HepG2 (cell line): ENCODE data around the gene RTEL1. TPM values are rescaled to one million over a fixed set of nuclear protein-coding genes. Genes with fewer than 3 reads are reported as not detected.

Experiments
- ADNP ChIP-seq: sonication (generic); formaldehyde crosslinking; IDR thresholded peaks from 2 replicates; pipeline ENCODE4 v1.4.0; 2020; ENCODE audit warnings: missing genetic modification reagents
- AGO2 ChIP-seq: fragments of 200-400 bp; formaldehyde crosslinking; optimal IDR thresholded peaks from 2 replicates; pipeline ENCODE3; 2017; ENCODE audit warnings: mild to moderate bottlenecking, low read depth, low read length, moderate library complexity
- HDAC1 ChIP-seq: sonication (generic); formaldehyde crosslinking; IDR thresholded peaks from 2 replicates; pipeline ENCODE4 v1.5.1; 2020; ENCODE audit warnings: mild to moderate bottlenecking, missing genetic modification reagents
- HOXA7 ChIP-seq: sonication (generic); formaldehyde crosslinking; IDR thresholded peaks from 2 replicates; pipeline ENCODE4 v1.8.1; 2022; ENCODE audit warnings: mild to moderate bottlenecking, missing genetic modification reagents, moderate library complexity
- NR1H2 ChIP-seq: sonication (generic); formaldehyde crosslinking; IDR thresholded peaks from 2 replicates; pipeline ENCODE4 v1.8.1; 2022; ENCODE audit warnings: low read depth, missing genetic modification reagents, borderline replicate concordance
- PHF20 ChIP-seq: sonication (generic); formaldehyde crosslinking; IDR thresholded peaks from 2 replicates; pipeline ENCODE4 v1.5.0; 2020; ENCODE audit warnings: mild to moderate bottlenecking, missing genetic modification reagents
- RFX5 ChIP-seq: IDR thresholded peaks from 2 replicates; pipeline ENCODE4 v1.6.1; 2011; ENCODE audit warnings: low read depth, low read length, improper control_type of control experiment
- SMARCC2 ChIP-seq: fragments of 450-650 bp; IDR thresholded peaks from 2 replicates; pipeline ENCODE4 v1.6.1; 2017; ENCODE audit warnings: antibody characterized with exemption, mild to moderate bottlenecking
- SP1 ChIP-seq, 2 experiments: fragments of 450-650 bp in 1 of 2; sonication (generic) in 1 of 2; formaldehyde crosslinking in 1 of 2; IDR thresholded peaks; 2 replicates each; pipeline versions ENCODE4 v1.4.0 to v1.6.1; 2016 to 2020; ENCODE audit warnings: missing genetic modification reagents in 1 of 2
- TAF1 ChIP-seq: sonication (generic); formaldehyde crosslinking; IDR thresholded peaks from 2 replicates; pipeline ENCODE4 v1.4.0; 2020; ENCODE audit warnings: missing genetic modification reagents
- TCF7L2 ChIP-seq: IDR thresholded peaks from 2 replicates; pipeline ENCODE4 v1.6.1; 2011; ENCODE audit warnings: mild to moderate bottlenecking, low read depth, low read length, moderate library complexity
- XRCC5 ChIP-seq: fragments of 200-400 bp; formaldehyde crosslinking; optimal IDR thresholded peaks from 2 replicates; pipeline ENCODE3; 2017; ENCODE audit warnings: mild to moderate bottlenecking, low read length
- ZNF24 ChIP-seq: fragments of 450-650 bp; IDR thresholded peaks from 2 replicates; pipeline ENCODE4 v1.6.1; 2017; ENCODE audit warnings: antibody characterized with exemption, mild to moderate bottlenecking
- polyA plus RNA-seq, 8 experiments: library from polyadenylated mRNA; depleted of rRNA in 3 of 8; stranded (reverse) in 7 of 8; unstranded in 1 of 8; fragments of >200 nt; fragmentation: Illumina TruSeq in 4 of 8; extraction: Trizol in 4 of 8; gene quantifications; 2 replicates each; pipeline versions ENCODE4 v1.2.1 to v1.2.3, GENCODE V29; 2011 to 2016; ENCODE audit warnings: low read depth in 4 of 8, missing spikeins in 1 of 8, mixed read lengths in 1 of 8; ENCODE audit not compliant: insufficient read depth in 1 of 8
- total RNA-seq, 5 experiments: library from RNA; depleted of rRNA; stranded (reverse); fragments of >200 nt; fragmentation: Illumina TruSeq; extraction: Trizol; gene quantifications; 2 replicates each; pipeline ENCODE4 v1.2.3, GENCODE V29; 2016; ENCODE audit warnings: low read depth in 1 of 5
- TF ChIP-seq, protein P1 (sequence below): IDR thresholded peaks from 2 replicates; pipeline ENCODE4 v1.6.1; 2012; ENCODE audit warnings: low read length, improper control_type of control experiment
- TF ChIP-seq, protein P2 (sequence below): sonication (generic); formaldehyde crosslinking; IDR thresholded peaks from 2 replicates; pipeline ENCODE4 v1.4.0; 2020; ENCODE audit warnings: missing genetic modification reagents
- TF ChIP-seq, protein P3 (sequence below): sonication (generic); formaldehyde crosslinking; IDR thresholded peaks from 2 replicates; pipeline ENCODE4 v1.4.0; 2020; ENCODE audit warnings: mild to moderate bottlenecking, missing genetic modification reagents
- TF ChIP-seq, protein P4 (sequence below): sonication (generic); formaldehyde crosslinking; IDR thresholded peaks from 2 replicates; pipeline ENCODE4 v1.4.0; 2020; ENCODE audit warnings: missing genetic modification reagents

RTEL1 gene
- total and polyA plus RNA-seq, 2 of the 13 experiments (the other 11 are each of a cell fraction or from before 2014, with no cell fraction given), result 21.8 to 36.4 TPM

DNA sequence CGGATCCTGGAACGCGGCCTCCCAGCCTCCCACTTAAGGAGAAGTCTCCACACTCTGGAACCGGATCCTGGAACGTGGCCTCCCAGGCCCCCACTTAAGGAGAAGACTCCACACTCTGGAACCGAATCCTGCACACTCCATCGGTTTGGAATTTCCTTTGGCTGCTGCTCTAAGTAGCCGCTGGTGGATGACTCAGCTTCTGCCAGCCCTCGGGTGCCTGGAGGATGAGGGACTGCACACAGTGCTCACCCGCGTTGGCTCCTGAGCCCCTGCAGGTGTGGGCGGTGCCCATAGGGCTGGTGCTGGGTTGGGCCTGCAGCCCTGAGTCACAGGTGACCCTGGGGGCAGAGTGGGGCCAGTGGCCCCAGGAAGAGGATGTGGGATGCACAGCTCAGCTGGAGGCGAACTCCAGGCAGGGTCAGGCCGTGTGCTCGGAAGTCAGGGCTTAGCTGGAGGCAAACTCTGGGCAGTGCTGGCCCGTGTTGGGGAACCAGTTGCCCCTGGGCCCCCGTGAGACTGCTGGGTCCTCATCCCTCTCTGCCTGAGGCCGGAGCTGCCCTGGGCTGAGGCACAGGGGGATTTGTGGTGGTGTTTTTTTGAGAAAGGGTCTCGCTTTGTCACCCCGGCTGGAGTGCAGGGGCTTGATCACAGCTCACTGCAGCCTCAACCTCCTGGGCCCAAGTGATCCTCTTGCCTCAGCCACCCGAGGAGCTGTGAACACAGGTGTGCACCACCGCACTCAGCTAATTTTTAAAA, 24.4 kb downstream of the RTEL1 start (continued):
- TF ChIP-seq SMARCC2, result no peak
- no peak for TF ChIP-seq RFX5
- TF ChIP-seq SP1 (IDR thresholded peaks at IDR 0.05), result no peak
- 0 out of 2 replicates have a peak, but pooled peaks have one; percentile 22 for TF ChIP-seq SP1 (CRISPR knock-in tag; IDR thresholded peaks at IDR 0.05)
- TF ChIP-seq AGO2, result peak; percentile 77
- TF ChIP-seq XRCC5, result peak; percentile 29
- no peak for TF ChIP-seq PHF20 (CRISPR knock-in tag)
- no peak for TF ChIP-seq TCF7L2
- TF ChIP-seq, protein P1, sequence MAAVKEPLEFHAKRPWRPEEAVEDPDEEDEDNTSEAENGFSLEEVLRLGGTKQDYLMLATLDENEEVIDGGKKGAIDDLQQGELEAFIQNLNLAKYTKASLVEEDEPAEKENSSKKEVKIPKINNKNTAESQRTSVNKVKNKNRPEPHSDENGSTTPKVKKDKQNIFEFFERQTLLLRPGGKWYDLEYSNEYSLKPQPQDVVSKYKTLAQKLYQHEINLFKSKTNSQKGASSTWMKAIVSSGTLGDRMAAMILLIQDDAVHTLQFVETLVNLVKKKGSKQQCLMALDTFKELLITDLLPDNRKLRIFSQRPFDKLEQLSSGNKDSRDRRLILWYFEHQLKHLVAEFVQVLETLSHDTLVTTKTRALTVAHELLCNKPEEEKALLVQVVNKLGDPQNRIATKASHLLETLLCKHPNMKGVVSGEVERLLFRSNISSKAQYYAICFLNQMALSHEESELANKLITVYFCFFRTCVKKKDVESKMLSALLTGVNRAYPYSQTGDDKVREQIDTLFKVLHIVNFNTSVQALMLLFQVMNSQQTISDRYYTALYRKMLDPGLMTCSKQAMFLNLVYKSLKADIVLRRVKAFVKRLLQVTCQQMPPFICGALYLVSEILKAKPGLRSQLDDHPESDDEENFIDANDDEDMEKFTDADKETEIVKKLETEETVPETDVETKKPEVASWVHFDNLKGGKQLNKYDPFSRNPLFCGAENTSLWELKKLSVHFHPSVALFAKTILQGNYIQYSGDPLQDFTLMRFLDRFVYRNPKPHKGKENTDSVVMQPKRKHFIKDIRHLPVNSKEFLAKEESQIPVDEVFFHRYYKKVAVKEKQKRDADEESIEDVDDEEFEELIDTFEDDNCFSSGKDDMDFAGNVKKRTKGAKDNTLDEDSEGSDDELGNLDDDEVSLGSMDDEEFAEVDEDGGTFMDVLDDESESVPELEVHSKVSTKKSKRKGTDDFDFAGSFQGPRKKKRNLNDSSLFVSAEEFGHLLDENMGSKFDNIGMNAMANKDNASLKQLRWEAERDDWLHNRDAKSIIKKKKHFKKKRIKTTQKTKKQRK, result no peak
- TF ChIP-seq, protein P2, sequence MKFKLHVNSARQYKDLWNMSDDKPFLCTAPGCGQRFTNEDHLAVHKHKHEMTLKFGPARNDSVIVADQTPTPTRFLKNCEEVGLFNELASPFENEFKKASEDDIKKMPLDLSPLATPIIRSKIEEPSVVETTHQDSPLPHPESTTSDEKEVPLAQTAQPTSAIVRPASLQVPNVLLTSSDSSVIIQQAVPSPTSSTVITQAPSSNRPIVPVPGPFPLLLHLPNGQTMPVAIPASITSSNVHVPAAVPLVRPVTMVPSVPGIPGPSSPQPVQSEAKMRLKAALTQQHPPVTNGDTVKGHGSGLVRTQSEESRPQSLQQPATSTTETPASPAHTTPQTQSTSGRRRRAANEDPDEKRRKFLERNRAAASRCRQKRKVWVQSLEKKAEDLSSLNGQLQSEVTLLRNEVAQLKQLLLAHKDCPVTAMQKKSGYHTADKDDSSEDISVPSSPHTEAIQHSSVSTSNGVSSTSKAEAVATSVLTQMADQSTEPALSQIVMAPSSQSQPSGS, result no peak
- TF ChIP-seq, protein P3, sequence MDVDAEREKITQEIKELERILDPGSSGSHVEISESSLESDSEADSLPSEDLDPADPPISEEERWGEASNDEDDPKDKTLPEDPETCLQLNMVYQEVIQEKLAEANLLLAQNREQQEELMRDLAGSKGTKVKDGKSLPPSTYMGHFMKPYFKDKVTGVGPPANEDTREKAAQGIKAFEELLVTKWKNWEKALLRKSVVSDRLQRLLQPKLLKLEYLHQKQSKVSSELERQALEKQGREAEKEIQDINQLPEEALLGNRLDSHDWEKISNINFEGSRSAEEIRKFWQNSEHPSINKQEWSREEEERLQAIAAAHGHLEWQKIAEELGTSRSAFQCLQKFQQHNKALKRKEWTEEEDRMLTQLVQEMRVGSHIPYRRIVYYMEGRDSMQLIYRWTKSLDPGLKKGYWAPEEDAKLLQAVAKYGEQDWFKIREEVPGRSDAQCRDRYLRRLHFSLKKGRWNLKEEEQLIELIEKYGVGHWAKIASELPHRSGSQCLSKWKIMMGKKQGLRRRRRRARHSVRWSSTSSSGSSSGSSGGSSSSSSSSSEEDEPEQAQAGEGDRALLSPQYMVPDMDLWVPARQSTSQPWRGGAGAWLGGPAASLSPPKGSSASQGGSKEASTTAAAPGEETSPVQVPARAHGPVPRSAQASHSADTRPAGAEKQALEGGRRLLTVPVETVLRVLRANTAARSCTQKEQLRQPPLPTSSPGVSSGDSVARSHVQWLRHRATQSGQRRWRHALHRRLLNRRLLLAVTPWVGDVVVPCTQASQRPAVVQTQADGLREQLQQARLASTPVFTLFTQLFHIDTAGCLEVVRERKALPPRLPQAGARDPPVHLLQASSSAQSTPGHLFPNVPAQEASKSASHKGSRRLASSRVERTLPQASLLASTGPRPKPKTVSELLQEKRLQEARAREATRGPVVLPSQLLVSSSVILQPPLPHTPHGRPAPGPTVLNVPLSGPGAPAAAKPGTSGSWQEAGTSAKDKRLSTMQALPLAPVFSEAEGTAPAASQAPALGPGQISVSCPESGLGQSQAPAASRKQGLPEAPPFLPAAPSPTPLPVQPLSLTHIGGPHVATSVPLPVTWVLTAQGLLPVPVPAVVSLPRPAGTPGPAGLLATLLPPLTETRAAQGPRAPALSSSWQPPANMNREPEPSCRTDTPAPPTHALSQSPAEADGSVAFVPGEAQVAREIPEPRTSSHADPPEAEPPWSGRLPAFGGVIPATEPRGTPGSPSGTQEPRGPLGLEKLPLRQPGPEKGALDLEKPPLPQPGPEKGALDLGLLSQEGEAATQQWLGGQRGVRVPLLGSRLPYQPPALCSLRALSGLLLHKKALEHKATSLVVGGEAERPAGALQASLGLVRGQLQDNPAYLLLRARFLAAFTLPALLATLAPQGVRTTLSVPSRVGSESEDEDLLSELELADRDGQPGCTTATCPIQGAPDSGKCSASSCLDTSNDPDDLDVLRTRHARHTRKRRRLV (CRISPR knock-in tag), result no peak
- TF ChIP-seq, protein P4, sequence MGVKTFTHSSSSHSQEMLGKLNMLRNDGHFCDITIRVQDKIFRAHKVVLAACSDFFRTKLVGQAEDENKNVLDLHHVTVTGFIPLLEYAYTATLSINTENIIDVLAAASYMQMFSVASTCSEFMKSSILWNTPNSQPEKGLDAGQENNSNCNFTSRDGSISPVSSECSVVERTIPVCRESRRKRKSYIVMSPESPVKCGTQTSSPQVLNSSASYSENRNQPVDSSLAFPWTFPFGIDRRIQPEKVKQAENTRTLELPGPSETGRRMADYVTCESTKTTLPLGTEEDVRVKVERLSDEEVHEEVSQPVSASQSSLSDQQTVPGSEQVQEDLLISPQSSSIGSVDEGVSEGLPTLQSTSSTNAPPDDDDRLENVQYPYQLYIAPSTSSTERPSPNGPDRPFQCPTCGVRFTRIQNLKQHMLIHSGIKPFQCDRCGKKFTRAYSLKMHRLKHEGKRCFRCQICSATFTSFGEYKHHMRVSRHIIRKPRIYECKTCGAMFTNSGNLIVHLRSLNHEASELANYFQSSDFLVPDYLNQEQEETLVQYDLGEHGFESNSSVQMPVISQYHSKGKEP (CRISPR knock-in tag), result no peak
- TF ChIP-seq HOXA7 (CRISPR knock-in tag), result no peak
- TF ChIP-seq ADNP (CRISPR knock-in tag), result no peak
- no peak for TF ChIP-seq TAF1 (CRISPR knock-in tag)
- no peak for TF ChIP-seq HDAC1 (CRISPR knock-in tag)
- no peak for TF ChIP-seq NR1H2 (CRISPR knock-in tag)
- no peak for TF ChIP-seq ZNF24
